ENCODE data around the gene LYAR. TPM values are rescaled to one million over a fixed set of nuclear protein-coding genes. Genes with fewer than 3 reads are reported as not detected.

Gene LYAR
- total and polyA plus RNA-seq, 2 of the 13 experiments (the other 11 are each of a cell fraction or from before 2014, with no cell fraction given) = 7.8 to 94.2 TPM

GRCh38 chr4:4248029-4248884 lies 41.7 kb downstream of the LYAR start, which contains the start of gene TMEM128 (continued):
- TF ChIP-seq, protein P1, sequence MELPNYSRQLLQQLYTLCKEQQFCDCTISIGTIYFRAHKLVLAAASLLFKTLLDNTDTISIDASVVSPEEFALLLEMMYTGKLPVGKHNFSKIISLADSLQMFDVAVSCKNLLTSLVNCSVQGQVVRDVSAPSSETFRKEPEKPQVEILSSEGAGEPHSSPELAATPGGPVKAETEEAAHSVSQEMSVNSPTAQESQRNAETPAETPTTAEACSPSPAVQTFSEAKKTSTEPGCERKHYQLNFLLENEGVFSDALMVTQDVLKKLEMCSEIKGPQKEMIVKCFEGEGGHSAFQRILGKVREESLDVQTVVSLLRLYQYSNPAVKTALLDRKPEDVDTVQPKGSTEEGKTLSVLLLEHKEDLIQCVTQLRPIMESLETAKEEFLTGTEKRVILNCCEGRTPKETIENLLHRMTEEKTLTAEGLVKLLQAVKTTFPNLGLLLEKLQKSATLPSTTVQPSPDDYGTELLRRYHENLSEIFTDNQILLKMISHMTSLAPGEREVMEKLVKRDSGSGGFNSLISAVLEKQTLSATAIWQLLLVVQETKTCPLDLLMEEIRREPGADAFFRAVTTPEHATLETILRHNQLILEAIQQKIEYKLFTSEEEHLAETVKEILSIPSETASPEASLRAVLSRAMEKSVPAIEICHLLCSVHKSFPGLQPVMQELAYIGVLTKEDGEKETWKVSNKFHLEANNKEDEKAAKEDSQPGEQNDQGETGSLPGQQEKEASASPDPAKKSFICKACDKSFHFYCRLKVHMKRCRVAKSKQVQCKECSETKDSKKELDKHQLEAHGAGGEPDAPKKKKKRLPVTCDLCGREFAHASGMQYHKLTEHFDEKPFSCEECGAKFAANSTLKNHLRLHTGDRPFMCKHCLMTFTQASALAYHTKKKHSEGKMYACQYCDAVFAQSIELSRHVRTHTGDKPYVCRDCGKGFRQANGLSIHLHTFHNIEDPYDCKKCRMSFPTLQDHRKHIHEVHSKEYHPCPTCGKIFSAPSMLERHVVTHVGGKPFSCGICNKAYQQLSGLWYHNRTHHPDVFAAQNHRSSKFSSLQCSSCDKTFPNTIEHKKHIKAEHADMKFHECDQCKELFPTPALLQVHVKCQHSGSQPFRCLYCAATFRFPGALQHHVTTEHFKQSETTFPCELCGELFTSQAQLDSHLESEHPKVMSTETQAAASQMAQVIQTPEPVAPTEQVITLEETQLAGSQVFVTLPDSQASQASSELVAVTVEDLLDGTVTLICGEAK (IDR thresholded peaks at IDR 0.05) = peak; percentile 76
- TF ChIP-seq, protein P1 (CRISPR knock-in tag; IDR thresholded peaks at IDR 0.05) = no peak; the same call in 1 of the 2 replicates
- TF ChIP-seq ZMAT3 (CRISPR knock-in tag; conservative IDR thresholded peaks at IDR 0.05) (peak; percentile 81; the same call in 1 of the 2 replicates), FOSL2 (CRISPR knock-in tag; IDR thresholded peaks at IDR 0.05) (peak; percentile 73), ZMYM3 (CRISPR knock-in tag; IDR thresholded peaks at IDR 0.05) (no peak), SP2 (CRISPR knock-in tag; IDR thresholded peaks at IDR 0.05) (peak; percentile 65), JUN (CRISPR knock-in tag; IDR thresholded peaks at IDR 0.05) (0 out of 2 replicates have a peak, but pooled peaks have one; percentile 21), ZNF580 (CRISPR knock-in tag; IDR thresholded peaks at IDR 0.05; ENCODE audit: borderline replicate concordance, low read depth) (peak; percentile 73; the same call in 1 of the 2 replicates), ZNF839 (CRISPR knock-in tag; IDR thresholded peaks at IDR 0.05; ENCODE audit: borderline replicate concordance) (no peak), SOX5 (CRISPR knock-in tag; IDR thresholded peaks at IDR 0.05; ENCODE audit: borderline replicate concordance) (no peak)
- TF ChIP-seq, protein P2, sequence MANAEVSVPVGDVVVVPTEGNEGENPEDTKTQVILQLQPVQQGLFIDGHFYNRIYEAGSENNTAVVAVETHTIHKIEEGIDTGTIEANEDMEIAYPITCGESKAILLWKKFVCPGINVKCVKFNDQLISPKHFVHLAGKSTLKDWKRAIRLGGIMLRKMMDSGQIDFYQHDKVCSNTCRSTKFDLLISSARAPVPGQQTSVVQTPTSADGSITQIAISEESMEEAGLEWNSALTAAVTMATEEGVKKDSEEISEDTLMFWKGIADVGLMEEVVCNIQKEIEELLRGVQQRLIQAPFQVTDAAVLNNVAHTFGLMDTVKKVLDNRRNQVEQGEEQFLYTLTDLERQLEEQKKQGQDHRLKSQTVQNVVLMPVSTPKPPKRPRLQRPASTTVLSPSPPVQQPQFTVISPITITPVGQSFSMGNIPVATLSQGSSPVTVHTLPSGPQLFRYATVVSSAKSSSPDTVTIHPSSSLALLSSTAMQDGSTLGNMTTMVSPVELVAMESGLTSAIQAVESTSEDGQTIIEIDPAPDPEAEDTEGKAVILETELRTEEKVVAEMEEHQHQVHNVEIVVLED (CRISPR knock-in tag; IDR thresholded peaks at IDR 0.05; ENCODE audit: borderline replicate concordance) = peak; percentile 83; the same call in 1 of the 2 replicates
- TF ChIP-seq, protein P3, sequence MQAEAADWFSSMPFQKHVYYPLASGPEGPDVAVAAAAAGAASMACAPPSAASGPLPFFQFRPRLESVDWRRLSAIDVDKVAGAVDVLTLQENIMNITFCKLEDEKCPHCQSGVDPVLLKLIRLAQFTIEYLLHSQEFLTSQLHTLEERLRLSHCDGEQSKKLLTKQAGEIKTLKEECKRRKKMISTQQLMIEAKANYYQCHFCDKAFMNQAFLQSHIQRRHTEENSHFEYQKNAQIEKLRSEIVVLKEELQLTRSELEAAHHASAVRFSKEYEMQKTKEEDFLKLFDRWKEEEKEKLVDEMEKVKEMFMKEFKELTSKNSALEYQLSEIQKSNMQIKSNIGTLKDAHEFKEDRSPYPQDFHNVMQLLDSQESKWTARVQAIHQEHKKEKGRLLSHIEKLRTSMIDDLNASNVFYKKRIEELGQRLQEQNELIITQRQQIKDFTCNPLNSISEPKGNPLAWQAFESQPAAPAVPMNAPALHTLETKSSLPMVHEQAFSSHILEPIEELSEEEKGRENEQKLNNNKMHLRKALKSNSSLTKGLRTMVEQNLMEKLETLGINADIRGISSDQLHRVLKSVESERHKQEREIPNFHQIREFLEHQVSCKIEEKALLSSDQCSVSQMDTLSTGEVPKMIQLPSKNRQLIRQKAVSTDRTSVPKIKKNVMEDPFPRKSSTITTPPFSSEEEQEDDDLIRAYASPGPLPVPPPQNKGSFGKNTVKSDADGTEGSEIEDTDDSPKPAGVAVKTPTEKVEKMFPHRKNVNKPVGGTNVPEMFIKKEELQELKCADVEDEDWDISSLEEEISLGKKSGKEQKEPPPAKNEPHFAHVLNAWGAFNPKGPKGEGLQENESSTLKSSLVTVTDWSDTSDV (CRISPR knock-in tag; IDR thresholded peaks at IDR 0.05) = no peak

Data from HepG2 (cell line).